ENCODE measurements around the gene ROBO4. TPM values are rescaled to one million over a fixed set of nuclear protein-coding genes. Genes with fewer than 3 reads are reported as not detected.

Gene ROBO4
- total RNA-seq, 1 experiment from 2014 or later: not detected

DNA sequence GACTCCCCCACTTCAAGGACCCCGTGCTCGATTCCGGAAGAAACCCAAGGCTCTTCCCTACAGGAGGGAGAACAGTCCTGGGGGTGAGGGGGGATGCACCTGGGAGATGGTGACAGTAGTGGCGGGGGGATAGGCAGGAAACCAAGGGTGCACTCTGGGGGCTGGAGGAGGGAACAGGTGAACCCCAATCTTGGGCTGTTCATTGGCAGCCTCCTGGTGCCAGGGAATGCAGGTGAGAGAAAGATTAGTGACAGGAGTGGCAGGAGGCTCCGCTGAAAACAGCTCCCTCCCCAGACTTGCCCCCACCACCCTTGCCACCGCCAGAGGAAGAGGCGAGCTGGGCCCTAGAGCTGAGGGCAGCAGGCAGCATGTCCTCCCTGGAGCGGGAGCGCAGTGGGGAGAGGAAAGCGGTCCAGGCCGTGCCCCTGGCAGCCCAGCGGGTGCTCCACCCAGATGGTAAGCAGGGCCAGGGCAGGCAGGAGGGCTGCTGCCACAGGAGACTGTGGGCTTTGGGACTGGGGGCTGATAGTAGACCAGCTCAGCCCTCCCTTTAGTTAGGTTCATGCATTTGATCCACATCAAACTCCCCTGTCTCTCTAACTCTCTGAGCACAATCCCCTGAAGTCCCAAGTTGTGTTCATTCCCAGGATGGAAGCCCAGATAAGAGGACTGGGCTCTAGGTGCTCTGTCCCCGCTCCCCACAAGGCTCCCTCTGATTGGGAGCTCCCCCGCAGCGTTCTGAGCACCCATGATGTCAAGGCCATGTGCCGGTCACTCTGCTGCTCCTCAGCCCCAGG is 18.0 kb downstream of the ROBO4 start:
- no peak for TF ChIP-seq TCF7L2 (IDR thresholded peaks at IDR 0.05; ENCODE audit: borderline replicate concordance, extremely low read depth, insufficient read depth, insufficient read length)
- TF ChIP-seq ZFX (IDR thresholded peaks at IDR 0.05): no peak
- TF ChIP-seq, protein P1, sequence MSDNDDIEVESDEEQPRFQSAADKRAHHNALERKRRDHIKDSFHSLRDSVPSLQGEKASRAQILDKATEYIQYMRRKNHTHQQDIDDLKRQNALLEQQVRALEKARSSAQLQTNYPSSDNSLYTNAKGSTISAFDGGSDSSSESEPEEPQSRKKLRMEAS (IDR thresholded peaks at IDR 0.05): no peak
- H3K9ac ChIP-seq (ENCODE audit: low read length): no peak overlapping the region
- no peak overlapping the region for H3K4me3 ChIP-seq (replicated peaks in 1 of 2; ENCODE audit: low read depth in 1 of 2, low read length in 2 of 2)
- ATAC-seq (no peak), DNase-seq (ENCODE audit: low read depth, low spot score) (no peak)
- H4K20me1 ChIP-seq (ENCODE audit: insufficient read depth): no peaks in the 10 kb centered on the region
- no peak overlapping the region for H3K27ac ChIP-seq (ENCODE audit: low read depth, low read length)
- no TSS peak for BruUV-seq (replicated peaks)
- intact Hi-C loops (cut with micrococcal nuclease): no loop called here
- H3K79me2 ChIP-seq (ENCODE audit: insufficient read depth, low read length): no peaks in the 10 kb centered on the region
- ChIA-PET CTCF (no interaction called here), RAD21 (ENCODE audit: low non-redundant PET in 1 of 2, low total read pairs in 2 of 2, uncharacterized antibody in 2 of 2, unreplicated experiment in 2 of 2) (no interaction called here), POLR2A (no interaction called here)
- H3K9me3 ChIP-seq (ENCODE audit: control insufficient read depth in 1 of 2, insufficient read depth in 1 of 2, low read depth in 1 of 2, low read length in 2 of 2): no peaks in the 10 kb centered on the region
- H3K4me2 ChIP-seq (ENCODE audit: low read length): no peak overlapping the region
- no peak overlapping the region for H2AFZ ChIP-seq (ENCODE audit: low read depth, low read length, poor library complexity, severe bottlenecking)
- H3K27me3 ChIP-seq (ENCODE audit: insufficient read depth, low read length): no peaks in the 10 kb centered on the region
- no peaks in the 10 kb centered on the region for H3K9me2 ChIP-seq (ENCODE audit: insufficient read depth)
- no peaks in the 10 kb centered on the region for H3K36me3 ChIP-seq (ENCODE audit: control insufficient read depth in 1 of 2, insufficient read depth in 2 of 2, low read length in 2 of 2)
- peaks cover 12 to 23% of the 10 kb centered on the region in 2 experiments for H3K4me1 ChIP-seq (ENCODE audit: control insufficient read depth in 1 of 2, insufficient read depth in 2 of 2, low read length in 2 of 2)

DNA sequence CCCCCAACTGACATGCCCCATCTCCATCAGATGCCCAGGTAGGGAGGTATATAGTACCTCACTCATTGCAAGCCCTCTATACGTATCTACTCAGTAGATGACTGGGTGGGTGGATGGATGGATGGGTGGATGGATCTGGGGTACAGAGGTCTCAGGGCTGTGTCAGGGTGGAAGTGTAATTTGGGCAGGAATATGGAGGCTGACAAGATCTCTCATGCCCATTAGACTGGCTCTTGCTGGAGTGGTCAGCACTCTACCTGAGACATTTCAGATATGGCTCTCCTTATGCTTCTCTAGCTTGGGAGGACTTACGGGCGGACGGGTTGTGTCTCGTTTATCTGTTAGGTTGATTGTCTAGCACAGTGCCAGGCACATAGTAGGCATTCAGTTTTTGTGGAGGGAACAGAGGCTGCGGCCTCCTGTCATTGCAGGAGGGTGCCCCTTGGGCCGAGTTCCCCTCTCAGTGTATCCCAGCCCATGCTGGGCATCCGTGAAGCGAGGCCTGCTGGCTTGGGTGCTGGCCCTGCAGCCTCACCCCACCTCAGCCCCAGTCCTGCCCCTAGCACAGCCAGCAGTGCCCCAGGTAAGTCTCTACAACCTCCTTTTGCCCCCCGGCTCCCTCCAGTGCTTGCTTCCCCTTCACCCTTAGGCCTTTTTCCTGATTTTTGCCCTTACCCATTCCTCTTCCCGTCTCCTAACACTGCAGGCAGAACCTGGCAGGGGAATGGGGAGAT is 18.7 kb downstream of the ROBO4 start:
- POLR2A ChIA-PET: no interaction called here
- Histone ChIP-seq H3K27me3 (ENCODE audit: insufficient read depth, low read length) (no peaks in the 10 kb centered on the region), H3K9me3 (ENCODE audit: control insufficient read depth in 1 of 2, insufficient read depth in 1 of 2, low read depth in 1 of 2, low read length in 2 of 2) (no peaks in the 10 kb centered on the region), H3K27ac (ENCODE audit: low read depth, low read length) (no peak overlapping the region), H4K20me1 (ENCODE audit: insufficient read depth) (no peaks in the 10 kb centered on the region), H3K36me3 (ENCODE audit: control insufficient read depth in 1 of 2, insufficient read depth in 2 of 2, low read length in 2 of 2) (no peaks in the 10 kb centered on the region), H3K79me2 (ENCODE audit: insufficient read depth, low read length) (no peaks in the 10 kb centered on the region), H3K4me2 (ENCODE audit: low read length) (no peak overlapping the region), H3K9ac (ENCODE audit: low read length) (no peak overlapping the region), H3K9me2 (ENCODE audit: insufficient read depth) (no peaks in the 10 kb centered on the region), H3K4me1 (ENCODE audit: control insufficient read depth in 1 of 2, insufficient read depth in 2 of 2, low read length in 2 of 2) (peaks cover 12 to 23% of the 10 kb centered on the region in 2 experiments), H2AFZ (ENCODE audit: low read depth, low read length, poor library complexity, severe bottlenecking) (no peak overlapping the region), H3K4me3 (replicated peaks in 1 of 2; ENCODE audit: low read depth in 1 of 2, low read length in 2 of 2) (no peak overlapping the region)
- TF ChIP-seq FOSL1 (IDR thresholded peaks at IDR 0.05; ENCODE audit: low read depth): no peak
- no peak for TF ChIP-seq ZFX (IDR thresholded peaks at IDR 0.05)
- intact Hi-C loops (cut with micrococcal nuclease): no loop called here
- CTCF ChIA-PET: no interaction called here
- DNase-seq (ENCODE audit: low read depth, low spot score) (no peak), ATAC-seq (no peak)
- no TSS peak for BruUV-seq (replicated peaks)
- RAD21 ChIA-PET (ENCODE audit: low non-redundant PET in 1 of 2, low total read pairs in 2 of 2, uncharacterized antibody in 2 of 2, unreplicated experiment in 2 of 2): no interaction called here

Measured in HCT116 (cell line).